ENCODE measurements around the gene FTH1.
"Not testable (repeated sequence)": the region's sequence is repeated elsewhere in the genome, so short reads cannot be mapped to it uniquely, and the experiment has no call there.

The FTH1 gene

DNA sequence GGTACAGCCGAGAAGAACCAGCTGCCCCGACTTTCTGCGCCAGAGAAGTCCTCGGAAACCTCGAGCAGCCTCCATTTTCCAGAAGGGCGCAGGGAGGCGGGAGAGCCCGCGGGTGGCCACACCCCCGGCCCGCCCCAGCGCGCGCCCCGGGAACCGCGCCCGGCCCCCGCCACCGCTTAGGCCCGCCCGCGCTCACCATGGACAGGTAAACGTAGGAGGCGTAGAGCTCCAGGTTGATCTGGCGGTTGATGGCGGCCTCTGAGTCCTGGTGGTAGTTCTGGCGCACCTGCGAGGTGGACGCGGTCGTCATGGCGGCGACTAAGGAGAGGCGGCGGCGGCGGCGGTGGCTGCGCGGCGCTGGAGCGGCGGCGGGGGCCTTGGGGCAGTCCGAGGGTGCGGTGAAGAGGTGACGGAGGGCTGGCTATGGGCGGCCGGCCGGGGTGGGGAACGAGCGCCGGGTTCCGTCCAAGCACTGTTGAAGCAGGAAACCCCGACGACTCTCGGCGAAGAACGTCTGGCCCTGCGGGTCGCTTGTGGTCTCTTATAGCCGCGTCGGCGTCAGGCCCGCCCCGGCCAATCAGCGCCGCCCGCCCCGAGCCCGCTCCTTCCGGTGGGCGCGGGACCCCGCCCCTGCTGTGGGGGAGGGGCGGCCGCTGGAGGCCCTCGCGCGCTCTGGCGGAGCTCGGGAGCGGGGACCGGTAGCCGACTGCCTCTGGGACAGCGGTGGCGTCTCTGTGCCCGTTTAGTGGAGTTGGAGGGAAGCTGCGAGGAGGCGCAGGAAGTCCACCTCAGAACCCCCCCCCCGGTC is at the start of gene FTH1:
FTH1 (minus strand) TSS at position 519 of the 808 bp plus-strand sequence; CDS start at position 310, 209 bp downstream.
- peak; percentile 97 for DNase-seq

DNA sequence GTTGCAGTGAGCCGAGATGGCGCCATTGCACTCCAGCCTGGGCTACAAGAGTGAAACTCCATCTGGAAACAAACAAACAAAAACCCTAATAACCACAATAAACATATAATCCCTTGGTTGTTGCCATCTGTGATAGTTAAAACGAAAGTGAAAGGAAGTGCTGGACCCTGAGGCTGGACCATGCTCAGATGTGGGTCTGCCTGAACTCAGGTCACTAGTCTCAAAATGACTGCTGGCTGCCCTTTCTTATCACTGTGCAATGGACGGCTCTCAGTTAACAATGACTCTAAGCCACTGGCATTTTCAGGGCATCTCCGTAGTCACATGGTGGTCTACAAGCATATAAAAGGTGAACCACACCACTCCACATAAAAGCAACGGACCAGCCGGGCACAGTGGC is 48.2 kb upstream of the FTH1 start:
- no peak for DNase-seq

GRCh38 chr11:62013537-62014476 is 46.4 kb upstream of the FTH1 start:
- DNase-seq, result no peak

DNA sequence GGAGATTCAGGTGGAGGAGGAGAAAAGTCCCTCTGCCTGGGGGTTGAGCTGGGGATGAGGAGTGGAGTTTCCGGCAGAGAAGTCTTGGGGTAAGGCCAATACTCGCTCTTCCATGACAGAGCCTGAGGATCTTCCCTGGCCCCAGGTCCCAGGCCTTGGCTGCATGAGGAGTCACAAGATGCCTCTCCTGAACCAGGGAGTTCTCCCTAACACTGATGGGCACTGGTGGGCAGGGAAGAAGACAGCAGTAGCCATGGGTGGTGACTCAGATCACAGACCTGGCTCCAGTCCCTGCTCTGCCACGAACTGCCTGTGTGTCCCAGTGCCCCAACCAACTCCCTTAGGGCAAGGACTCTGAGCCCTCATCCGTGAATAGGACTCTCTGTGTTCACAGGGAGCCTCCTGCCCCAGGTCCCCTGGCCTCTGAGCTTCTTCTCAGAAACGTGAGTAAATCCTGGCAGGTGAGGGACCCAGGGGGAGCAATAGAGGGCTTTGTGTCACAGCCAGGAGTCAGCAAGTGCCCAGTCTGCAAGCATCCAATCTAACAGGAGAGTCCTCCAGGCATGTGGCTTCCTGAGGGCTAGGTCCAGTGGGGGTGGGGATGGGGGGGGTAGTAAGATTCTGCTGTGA is 45.5 kb upstream of the FTH1 start:
- DNase-seq, result no peak

DNA sequence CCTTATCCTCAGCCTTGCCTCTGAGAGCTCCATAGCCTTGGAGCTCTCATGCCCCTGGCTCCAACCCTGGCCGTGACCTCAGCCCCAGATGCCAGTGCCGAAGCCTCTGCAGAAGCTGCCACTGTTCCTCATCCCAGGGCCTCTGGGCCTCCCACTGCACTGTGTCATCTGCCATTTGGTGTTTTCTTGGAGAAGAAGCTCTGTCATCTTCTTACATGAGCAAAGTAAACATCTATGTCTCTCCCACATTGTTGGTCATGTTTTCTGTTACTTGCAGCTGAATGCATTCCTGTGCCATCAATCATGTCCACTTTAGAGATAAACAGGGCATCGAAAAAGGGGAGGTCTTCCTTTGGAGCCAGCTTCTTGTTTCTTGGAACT is 45.0 kb upstream of the FTH1 start:
- DNase-seq, result no peak

- DNase-seq, result no peak
Observed at GRCh38 chr11:62011881-62012280, 44.4 kb upstream of the FTH1 start.

DNA sequence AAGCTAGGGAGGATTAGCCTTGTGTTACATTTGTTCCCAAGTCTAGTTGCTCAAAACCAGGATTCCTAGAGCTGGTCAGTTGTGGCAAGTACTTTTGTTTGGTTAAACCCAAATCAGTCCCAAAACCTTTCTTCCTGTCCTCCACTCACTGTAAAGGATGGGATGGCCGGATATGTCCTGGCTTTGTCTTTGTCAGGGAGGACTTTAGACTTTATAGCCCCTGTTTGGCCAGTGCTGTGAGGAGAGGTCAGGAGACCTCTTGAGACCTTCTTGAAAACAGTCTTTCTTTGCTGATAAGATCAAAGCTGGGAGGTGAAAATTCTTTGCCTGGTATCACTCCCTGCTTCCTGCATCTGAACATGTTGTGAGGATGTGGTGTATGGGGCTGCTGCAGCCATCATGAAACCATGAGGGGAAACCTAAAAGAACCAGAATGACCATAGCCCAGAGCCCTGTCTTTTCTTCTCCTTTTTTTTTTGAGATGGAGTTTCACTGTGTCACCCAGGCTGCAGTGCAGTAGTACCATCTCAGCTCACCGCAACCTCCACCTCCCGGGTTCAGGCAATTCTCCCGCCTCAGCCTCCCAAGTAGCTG is 43.6 kb upstream of the FTH1 start:
- no peak for DNase-seq

GRCh38 chr11:62008193-62008592 is 40.8 kb upstream of the FTH1 start:
- no peak for DNase-seq

GRCh38 chr11:62004473-62004872 is 37.0 kb upstream of the FTH1 start:
- DNase-seq, result no peak

DNA sequence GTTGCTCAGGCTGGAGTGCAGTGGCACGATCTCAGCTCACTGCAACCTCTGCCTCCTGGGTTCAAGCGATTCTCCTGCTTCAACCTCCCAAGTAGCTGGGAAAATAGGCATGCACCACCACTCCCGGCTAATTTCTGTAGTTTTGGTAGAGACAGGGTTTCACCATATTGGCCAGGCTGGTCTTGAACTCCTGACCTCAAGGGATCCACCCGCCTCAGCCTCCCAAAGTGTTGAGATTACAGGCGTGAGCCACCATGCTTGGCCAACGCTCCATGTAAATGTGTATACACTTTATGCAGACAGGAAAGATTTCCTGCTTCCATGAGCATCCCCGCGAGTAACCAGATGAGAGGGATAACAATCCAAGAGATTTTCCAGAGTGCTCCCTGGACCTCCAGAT is 34.8 kb upstream of the FTH1 start:
- DNase-seq, result not testable (repeated sequence)

DNA sequence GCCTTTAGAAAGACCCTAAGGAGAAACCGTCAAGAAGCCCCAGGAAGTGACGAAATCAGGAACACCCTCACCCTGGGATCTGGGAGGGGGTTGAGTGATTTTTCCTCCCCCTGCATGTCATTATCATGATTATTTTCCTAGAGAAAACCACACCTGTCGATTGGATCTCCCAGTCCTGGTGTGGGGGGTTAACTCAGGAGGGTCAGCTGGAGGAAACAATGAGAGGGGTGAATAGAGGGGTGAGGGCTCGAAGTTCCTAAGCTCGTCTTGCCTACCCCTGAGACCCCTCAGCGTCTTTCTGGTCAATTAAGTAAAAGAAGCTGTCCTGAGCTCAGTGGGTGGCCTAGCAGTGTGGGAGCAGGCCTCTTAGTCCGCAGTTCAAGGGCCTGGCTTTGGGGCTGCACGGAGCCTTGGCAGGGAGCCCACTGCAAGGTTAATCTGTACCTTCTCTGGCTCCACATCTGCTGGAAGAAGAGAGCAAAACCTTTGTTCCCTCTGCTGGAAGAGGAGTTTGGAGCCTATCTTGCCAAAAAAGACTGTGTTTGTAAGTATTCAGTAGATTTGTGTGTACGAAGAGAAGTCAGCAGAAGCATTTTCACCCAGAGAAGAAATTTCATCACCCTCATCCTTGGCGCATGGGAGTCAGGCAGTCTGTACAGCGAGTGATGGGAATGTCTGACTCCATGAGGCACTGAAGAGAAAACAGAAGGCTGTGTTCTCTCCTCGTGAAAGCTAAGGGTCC is 34.2 kb upstream of the FTH1 start:
- DNase-seq, result peak; percentile 29

DNA sequence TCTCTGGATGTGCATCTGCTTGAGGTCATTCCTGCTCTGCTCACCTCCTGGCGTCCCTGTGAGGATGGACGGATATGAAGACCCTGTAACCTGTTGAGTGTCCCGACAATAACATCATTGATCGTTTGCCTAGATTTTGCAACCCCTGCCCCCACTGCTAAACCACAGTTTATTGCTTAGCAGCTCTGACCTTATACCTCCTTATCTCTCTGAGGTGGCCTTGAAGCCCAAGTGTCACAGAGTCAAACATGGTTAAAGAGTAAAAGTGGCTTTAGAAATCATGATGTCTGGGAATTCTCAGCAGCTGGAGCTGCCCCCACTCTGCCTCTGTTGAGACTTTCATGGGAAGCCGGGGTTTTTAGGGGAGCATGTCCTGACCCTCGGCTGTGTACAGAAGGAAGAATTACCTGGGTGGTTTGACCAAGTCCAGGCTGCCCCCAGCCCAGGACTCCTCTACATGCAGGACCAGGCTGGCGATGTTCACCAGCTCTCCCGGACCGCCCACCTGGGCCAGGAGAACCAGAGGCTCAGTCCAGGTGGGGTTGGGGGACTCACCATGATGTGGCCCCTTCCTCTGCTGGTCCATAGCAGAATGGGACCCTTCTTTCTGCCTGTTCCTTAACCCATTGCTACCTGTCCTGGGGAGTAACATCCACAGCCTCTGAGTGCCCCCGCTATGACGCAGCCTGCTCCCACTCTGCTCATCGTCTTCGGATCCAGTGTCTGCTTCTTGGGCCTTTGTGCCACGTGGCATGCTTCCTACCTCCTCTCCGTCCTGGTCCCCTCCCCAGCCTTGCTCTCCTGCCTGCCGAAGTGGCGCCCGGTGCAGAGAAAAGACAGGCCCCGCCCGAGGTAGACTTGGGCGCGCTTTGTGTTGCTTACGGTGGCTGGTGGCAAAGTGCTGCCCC is 33.4 kb upstream of the FTH1 start:
- DNase-seq, result no peak

DNA sequence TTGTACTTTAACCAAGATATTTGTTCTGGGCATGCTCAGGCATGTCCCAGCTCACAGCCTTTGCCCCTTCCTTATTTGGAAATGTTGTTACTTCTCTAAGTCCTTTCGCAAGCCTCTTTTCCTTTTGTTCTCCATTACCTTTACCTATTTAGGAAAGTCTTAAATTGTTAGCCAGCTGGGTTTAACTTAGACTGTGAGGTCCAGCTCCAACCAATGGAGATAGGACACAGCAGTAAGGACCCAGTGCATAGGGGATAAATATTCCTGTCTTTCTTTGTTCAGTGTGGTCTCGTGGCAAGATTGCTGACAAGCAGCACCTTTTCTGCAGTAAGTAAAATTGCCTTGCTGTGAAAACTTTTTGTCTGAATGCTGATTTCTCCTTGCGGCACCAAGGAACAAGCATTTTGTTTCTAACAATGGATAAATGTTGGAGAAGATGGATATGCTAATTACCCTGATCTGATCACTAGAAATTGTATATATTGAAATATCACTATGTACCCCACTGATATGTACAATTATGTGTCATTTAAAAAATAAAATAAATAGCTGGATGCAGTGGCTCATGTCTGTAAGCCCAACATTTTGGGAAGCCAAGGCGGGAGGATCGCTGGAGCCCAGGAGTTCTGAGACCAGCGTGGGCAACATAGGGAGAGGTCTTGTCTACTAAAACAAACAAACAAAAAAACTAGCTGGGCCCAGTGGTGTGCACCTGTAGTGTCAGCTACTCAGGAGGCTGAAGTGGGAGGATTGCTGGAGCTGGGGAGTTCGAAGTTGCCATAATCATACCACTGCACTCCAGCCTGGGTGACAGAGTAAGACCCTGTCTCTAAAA is 31.9 kb upstream of the FTH1 start:
- DNase-seq, result no peak

GRCh38 chr11:61996933-61997332 is 29.5 kb upstream of the FTH1 start:
- DNase-seq, result no peak

DNA sequence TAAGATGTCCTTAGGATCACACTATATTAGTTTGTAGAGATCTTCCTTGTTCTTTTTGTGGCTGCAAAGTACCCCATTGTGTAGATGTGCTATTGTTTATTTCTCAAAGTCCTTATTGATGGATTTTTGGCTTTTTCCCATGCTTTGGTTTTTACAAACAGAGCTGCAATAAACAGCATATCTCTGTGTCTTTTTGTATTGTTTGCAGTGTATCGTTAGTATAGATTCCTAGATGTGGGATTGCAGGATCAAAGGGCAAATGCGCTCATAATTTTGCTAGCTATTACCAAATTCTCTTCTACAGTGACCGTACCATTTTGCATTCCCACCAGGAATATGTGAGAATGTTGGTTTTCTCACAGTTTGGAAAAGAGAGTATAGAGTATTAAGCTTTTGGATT is 27.5 kb upstream of the FTH1 start:
- DNase-seq, result no peak

DNA sequence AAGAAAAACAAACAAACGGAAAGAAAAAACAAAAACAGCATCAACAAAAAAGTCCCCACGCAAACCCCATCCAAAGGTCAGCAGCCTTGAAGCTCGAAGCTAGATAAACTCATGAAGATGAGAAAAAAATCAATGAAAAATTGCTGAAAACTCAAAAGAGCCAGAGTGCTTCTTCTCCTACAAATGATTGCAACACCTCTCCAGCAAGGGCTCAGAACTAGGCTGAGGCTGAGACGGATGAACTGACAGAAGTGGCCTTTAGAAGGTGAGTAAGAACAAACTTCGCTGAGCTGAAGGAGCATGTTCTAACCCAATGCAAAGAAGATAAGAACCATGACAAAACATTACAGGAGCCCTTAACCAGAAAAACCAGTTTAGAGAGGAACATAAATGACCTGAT is 18.4 kb upstream of the FTH1 start:
- no peak for DNase-seq

DNA sequence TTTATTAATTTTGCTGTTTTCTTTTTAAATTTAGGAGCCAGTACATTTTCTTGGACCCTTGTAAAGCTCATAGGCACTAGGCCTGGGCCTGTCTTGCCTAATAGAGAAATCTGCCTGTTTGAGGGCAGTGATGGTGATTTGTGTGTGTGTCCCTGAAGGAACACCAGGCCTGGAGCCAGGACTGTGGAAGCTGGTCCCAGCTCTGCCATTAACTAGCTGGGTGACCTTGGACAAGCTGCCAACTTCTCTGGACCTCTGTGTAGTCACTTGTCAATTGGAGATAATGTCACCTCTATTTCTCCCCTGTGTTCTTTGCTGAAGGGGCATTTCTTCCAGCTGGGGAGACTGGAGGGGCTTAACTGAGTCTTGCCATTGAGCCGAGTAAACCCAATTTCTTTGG is 16.0 kb upstream of the FTH1 start:
- no peak for DNase-seq

DNA sequence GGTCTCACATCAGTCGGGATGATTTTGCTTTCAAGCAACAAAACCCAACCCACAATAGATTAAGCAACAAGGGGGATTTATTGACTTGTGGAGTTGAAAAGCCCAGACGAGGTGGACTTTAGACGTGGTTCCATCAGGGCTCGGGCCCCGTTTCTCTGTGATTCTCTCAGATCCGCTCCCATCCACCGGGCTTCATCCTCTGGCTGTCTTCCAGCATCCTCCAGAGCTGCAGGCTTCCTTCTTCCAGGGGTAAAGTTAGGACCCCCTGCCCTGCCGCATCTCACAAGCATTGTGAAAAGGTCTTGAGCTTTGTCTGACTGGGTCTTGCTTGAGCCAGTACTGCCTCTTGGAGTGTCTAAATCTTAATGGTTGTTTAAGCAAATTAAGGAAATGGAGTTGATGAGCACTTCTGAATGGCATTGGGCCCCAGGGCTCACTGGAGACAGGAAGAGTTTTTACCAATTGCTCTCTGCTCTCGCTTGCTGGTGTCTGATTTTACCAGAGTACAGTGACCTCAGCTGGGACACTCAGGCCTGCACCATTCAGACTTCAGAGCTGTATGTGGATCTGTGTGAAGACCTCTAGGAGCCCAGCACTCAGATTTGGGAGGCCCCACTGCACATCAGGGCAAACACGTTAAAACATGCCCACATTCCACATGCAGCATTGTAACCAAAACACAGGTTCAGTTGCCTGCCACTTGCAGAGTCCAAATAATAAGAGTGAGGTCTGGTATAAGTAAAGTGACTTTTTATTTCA is 13.5 kb upstream of the FTH1 start:
- DNase-seq, result no peak

All from eye (tissue), 1 donor.